GM12878 (cell line): ENCODE data around the gene GARIN5B. TPM values are rescaled to one million over a fixed set of nuclear protein-coding genes. Genes with fewer than 3 reads are reported as not detected.

Source experiments
- ATAC-seq: fragments of 200-7000 bp; cut with Tn5 transposase; 3 replicates; pipeline ENCODE4 v1.9.1; 2020; ENCODE audit warnings: mild to moderate bottlenecking, moderate library complexity
- BruUV-seq: library from RNA; stranded (reverse); fragments of 400-500 nt; replicated peaks from 2 replicates; lab custom pipeline; 2021; lab: Mats Ljungman, UMichigan
- CTCF ChIA-PET: fragments of 300-600 bp; sonication (Branson Sonifier 250); formaldehyde crosslinking; extraction: SDS; loops from one replicate; lab custom pipeline; 2021; ENCODE audit warnings: inconsistent platforms; lab: Yijun Ruan, JAX
- POLR2A ChIA-PET: fragments of 350-600 bp; formaldehyde crosslinking; extraction: SDS; loops from one replicate; lab custom pipeline; 2021; ENCODE audit warnings: inconsistent platforms; lab: Charles Lee
- RAD21 ChIA-PET: fragments of 300-600 bp; sonication (Branson Sonifier 250); formaldehyde crosslinking; loops from one replicate; lab custom pipeline; 2023; ENCODE audit warnings: antibody characterized with exemption; ENCODE audit not compliant: unreplicated experiment; lab: Charles Lee
- SMC1A ChIA-PET: fragments of 300-600 bp; sonication (Branson Sonifier 250); formaldehyde crosslinking; loops from one replicate; lab custom pipeline; 2023; ENCODE audit not compliant: unreplicated experiment, uncharacterized antibody; lab: Charles Lee
- DNase-seq: peaks from one replicate; pipeline ENCODE4 v3.0.0-alpha.2; 2011; ENCODE audit warnings: low read depth, low spot score
- FAIRE-seq: peaks from 3 replicates; lab custom pipeline; 2011; peaks lifted over from hg19 to GRCh38; lab: Jason Lieb, UNC
- H2AFZ ChIP-seq: 2 replicates; pipeline ENCODE4 v1.6.0; 2011; ENCODE audit warnings: low read depth, low read length, control low read depth; ENCODE audit not compliant: control insufficient read depth
- H3K27ac ChIP-seq: 2 replicates; pipeline ENCODE4 v1.5.1; 2011; ENCODE audit warnings: control low read depth; ENCODE audit not compliant: control insufficient read depth, insufficient read depth
- H3K27me3 ChIP-seq, 2 experiments: replicated peaks in 1 of 2; 2 replicates each; pipeline versions ENCODE4 v1.6.0 to v1.6.1; 2011; ENCODE audit warnings: low read length in 1 of 2; ENCODE audit not compliant: control insufficient read depth in 2 of 2, insufficient read depth in 2 of 2
- H3K36me3 ChIP-seq, 2 experiments: 2 replicates each; pipeline ENCODE4 v1.5.1; 2011; ENCODE audit warnings: low read length in 1 of 2; ENCODE audit not compliant: control insufficient read depth in 2 of 2, insufficient read depth in 2 of 2
- H3K4me1 ChIP-seq: 2 replicates; pipeline ENCODE4 v1.6.1; 2011; ENCODE audit warnings: mild to moderate bottlenecking, low read length, moderate library complexity, mixed read lengths; ENCODE audit not compliant: control insufficient read depth, insufficient read depth
- H3K4me2 ChIP-seq: 2 replicates; pipeline ENCODE4 v1.6.0; 2011; ENCODE audit warnings: control low read depth; ENCODE audit not compliant: control insufficient read depth, insufficient read depth
- H3K4me3 ChIP-seq: fragments of 200-600 bp; sonication (generic); 2 replicates; pipeline ENCODE4 v1.5.1; 2016
- H3K79me2 ChIP-seq: 2 replicates; pipeline ENCODE4 v1.6.0; 2011; ENCODE audit warnings: low read length; ENCODE audit not compliant: control insufficient read depth, insufficient read depth
- H3K9ac ChIP-seq: 2 replicates; pipeline ENCODE4 v1.8.0; 2011; ENCODE audit warnings: low read length, control low read depth, mixed read lengths; ENCODE audit not compliant: control insufficient read depth, insufficient read depth
- H3K9me3 ChIP-seq: replicated peaks from 3 replicates; pipeline ENCODE4 v1.5.1; 2011; ENCODE audit warnings: mild to moderate bottlenecking, low read length; ENCODE audit not compliant: control insufficient read depth, insufficient read depth
- H4K20me1 ChIP-seq: 2 replicates; pipeline ENCODE4 v1.6.0; 2011; ENCODE audit not compliant: control insufficient read depth, insufficient read depth
- ASH2L ChIP-seq: fragments of 300-600, 200-600 bp; sonication (generic); IDR thresholded peaks from 2 replicates; pipeline ENCODE4 v1.6.1; 2017; ENCODE audit warnings: low read depth, mild to moderate bottlenecking, borderline replicate concordance
- CBX5 ChIP-seq: sonication (generic); IDR thresholded peaks from 2 replicates; pipeline ENCODE4 v1.6.1; 2016; ENCODE audit warnings: low read depth, moderate library complexity, mild to moderate bottlenecking, inconsistent platforms
- CHD2 ChIP-seq: IDR thresholded peaks from 2 replicates; pipeline ENCODE4 v1.6.1; 2011; ENCODE audit warnings: low read depth, low read length, improper control_type of control experiment, borderline replicate concordance
- CREB1 ChIP-seq: IDR thresholded peaks from 2 replicates; pipeline ENCODE4 v1.6.1; 2012; ENCODE audit warnings: low read depth, mild to moderate bottlenecking, inconsistent platforms
- EED ChIP-seq: sonication (generic); IDR thresholded peaks from 2 replicates; pipeline ENCODE4 v1.6.1; 2016; ENCODE audit warnings: antibody characterized with exemption, low read depth
- FOS ChIP-seq: IDR thresholded peaks from 3 replicates; pipeline ENCODE4 v1.6.1; 2011; ENCODE audit warnings: borderline replicate concordance; ENCODE audit not compliant: insufficient read length; ENCODE audit errors: extremely low read depth
- HDGF ChIP-seq: fragments of 450-650 bp; IDR thresholded peaks from 2 replicates; pipeline ENCODE4 v1.6.1; 2016; ENCODE audit warnings: antibody characterized with exemption
- IKZF1 ChIP-seq: fragments of 450-650 bp; conservative IDR thresholded peaks from 2 replicates; pipeline ENCODE4 v1.6.1; 2017; ENCODE audit warnings: antibody characterized with exemption, mild to moderate bottlenecking
- JUND ChIP-seq: IDR thresholded peaks from 2 replicates; pipeline ENCODE4 v1.6.1; 2012; ENCODE audit warnings: low read depth, mild to moderate bottlenecking, low read length, improper control_type of control experiment, moderate library complexity
- KLF5 ChIP-seq: fragments of 450-650 bp; IDR thresholded peaks from 2 replicates; pipeline ENCODE4 v1.6.1; 2014; ENCODE audit warnings: mild to moderate bottlenecking; ENCODE audit not compliant: partially characterized antibody
- RAD21 ChIP-seq: IDR thresholded peaks from 2 replicates; pipeline ENCODE4 v1.6.1; 2011; ENCODE audit warnings: mild to moderate bottlenecking, low read depth, low read length, moderate library complexity; ENCODE audit not compliant: insufficient read depth
- SMAD1 ChIP-seq: fragments of 450-650 bp; IDR thresholded peaks from 2 replicates; pipeline ENCODE4 v1.6.1; 2018; ENCODE audit warnings: mild to moderate bottlenecking, low read depth; ENCODE audit not compliant: partially characterized antibody
- TCF7 ChIP-seq: IDR thresholded peaks from 2 replicates; pipeline ENCODE4 v1.6.1; 2014; ENCODE audit warnings: antibody characterized with exemption, borderline replicate concordance
- YY1 ChIP-seq: IDR thresholded peaks from 2 replicates; pipeline ENCODE4 v1.6.1; 2011; ENCODE audit warnings: low read depth, mild to moderate bottlenecking, low read length
- WGBS: methylation state at CpG from one replicate; pipeline ENCODE4 v1.1.6; 2016; ENCODE audit warnings: low lambda C conversion rate; ENCODE audit not compliant: insufficient replicate concordance, insufficient coverage; ENCODE audit errors: missing lambda C conversion rate; 5-methylcytosine and 5-hydroxymethylcytosine counted together
- in situ Hi-C: fragments of 300-500 bp; cut with MboI; formaldehyde crosslinking; loops from 9 replicates; pipeline ENCODE4 v1.14.3; 2018; ENCODE audit warnings: mixed read lengths
- intact Hi-C: fragments of 100-400 bp; cut with micrococcal nuclease; formaldehyde crosslinking; loops from one replicate; pipeline ENCODE4 v1.14.2; 2022; ENCODE audit not compliant: unreplicated experiment
- polyA plus RNA-seq, 11 experiments: library from polyadenylated mRNA; depleted of rRNA in 4 of 11; unstranded in 6 of 11; stranded (reverse) in 5 of 11; fragments of >200 nt; fragmentation: Nextera tagmentation in 4 of 11; fragmentation: Illumina TruSeq in 1 of 11; extraction: Ambion mirVana in 4 of 11; extraction: Trizol in 1 of 11; gene quantifications; 1 replicate in 1 of 11; 2 replicates in 10 of 11; pipeline versions ENCODE4 v1.2.1 to v1.2.3, GENCODE V29; 2011 to 2016; ENCODE audit warnings: inconsistent platforms in 2 of 11, missing spikeins in 2 of 11, low read depth in 1 of 11
- total RNA-seq, 4 experiments: library from RNA; depleted of rRNA in 3 of 4; stranded (reverse); fragments of >200 nt in 3 of 4; fragmentation: Illumina TruSeq in 1 of 4; extraction: Trizol in 1 of 4; gene quantifications; 2 replicates each; pipeline versions ENCODE4 v1.2.1 to v1.2.3, GENCODE V29; 2013 to 2021
- TF ChIP-seq, protein P1 (sequence below): fragments of 450-650 bp; conservative IDR thresholded peaks from 2 replicates; pipeline ENCODE4 v1.6.1; 2017; ENCODE audit warnings: mild to moderate bottlenecking, moderate library complexity
- TF ChIP-seq, protein P2 (sequence below), 3 experiments: IDR thresholded peaks in 2 of 3; conservative IDR thresholded peaks in 1 of 3; 2 replicates each; pipeline ENCODE4 v1.5.1; 2011; ENCODE audit warnings: low read depth in 3 of 3, low read length in 3 of 3, mild to moderate bottlenecking in 3 of 3, control low read depth in 2 of 3, moderate library complexity in 2 of 3, inconsistent platforms in 1 of 3, mixed read lengths in 1 of 3; ENCODE audit not compliant: control insufficient read depth in 2 of 3, insufficient read depth in 1 of 3; ENCODE audit errors: extremely low read depth in 1 of 3
- TF ChIP-seq, protein P3 (sequence below): IDR thresholded peaks from 2 replicates; pipeline ENCODE4 v1.6.1; 2011; ENCODE audit warnings: mild to moderate bottlenecking, low read depth, low read length, moderate library complexity; ENCODE audit not compliant: insufficient replicate concordance

The GARIN5B gene
- total and polyA plus RNA-seq, 10 of the 15 experiments (the other 5 are each of a cell fraction or from before 2014, with no cell fraction given) = not detected

DNA sequence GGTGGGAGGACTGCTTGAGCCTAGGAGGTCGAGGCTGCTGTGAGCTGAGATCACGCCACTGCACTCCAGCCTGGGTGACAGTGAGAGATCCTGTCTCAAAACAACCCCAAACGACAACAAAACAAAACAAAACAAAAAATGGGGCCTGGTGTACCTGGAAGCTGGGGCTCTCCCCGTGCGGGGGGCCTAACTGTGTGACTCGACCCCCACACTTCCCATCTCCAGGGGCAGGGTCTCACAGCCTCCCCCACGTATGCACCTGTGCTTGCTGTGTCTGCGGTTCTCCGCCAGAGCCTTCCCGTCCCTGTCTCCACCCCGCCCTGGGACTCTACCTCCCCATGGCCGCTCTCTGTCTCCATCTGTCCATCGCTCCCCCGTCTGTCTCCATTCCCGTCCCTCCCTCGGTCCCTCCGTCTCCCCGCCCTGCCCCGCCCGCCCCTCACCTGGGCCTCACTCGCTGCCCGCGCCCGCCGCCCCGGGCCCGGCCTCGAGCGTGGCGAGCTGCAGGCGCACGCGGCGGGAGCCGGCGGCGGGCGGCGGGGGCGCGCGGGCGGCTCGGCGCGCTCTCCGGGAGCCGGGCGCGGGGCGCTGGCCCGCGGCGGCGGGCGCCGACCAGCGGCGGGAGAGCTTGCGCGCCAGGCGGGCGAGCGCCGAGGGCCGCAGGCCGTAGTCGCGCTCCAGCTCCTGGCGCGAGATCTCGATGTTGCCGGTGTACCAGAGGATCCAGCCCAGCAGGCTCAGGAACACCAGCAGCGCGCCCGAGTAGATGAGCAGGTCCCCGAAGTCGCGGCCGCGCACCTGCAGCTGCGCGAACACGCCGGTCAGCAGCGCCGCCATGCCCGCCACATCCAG is 20.4 kb upstream of the GARIN5B start:
- peak overlapping the region; percentile 72 for H3K4me3 ChIP-seq
- 0 out of 2 replicates have a peak, but pooled peaks have one; percentile 32 for TF ChIP-seq RAD21
- TF ChIP-seq, protein P1, sequence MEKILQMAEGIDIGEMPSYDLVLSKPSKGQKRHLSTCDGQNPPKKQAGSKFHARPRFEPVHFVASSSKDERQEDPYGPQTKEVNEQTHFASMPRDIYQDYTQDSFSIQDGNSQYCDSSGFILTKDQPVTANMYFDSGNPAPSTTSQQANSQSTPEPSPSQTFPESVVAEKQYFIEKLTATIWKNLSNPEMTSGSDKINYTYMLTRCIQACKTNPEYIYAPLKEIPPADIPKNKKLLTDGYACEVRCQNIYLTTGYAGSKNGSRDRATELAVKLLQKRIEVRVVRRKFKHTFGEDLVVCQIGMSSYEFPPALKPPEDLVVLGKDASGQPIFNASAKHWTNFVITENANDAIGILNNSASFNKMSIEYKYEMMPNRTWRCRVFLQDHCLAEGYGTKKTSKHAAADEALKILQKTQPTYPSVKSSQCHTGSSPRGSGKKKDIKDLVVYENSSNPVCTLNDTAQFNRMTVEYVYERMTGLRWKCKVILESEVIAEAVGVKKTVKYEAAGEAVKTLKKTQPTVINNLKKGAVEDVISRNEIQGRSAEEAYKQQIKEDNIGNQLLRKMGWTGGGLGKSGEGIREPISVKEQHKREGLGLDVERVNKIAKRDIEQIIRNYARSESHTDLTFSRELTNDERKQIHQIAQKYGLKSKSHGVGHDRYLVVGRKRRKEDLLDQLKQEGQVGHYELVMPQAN = peak; percentile 35; the same call in 1 of the 2 replicates
- TF ChIP-seq CHD2 = peak; percentile 57; the same call in 1 of the 2 replicates
- 0 out of 2 replicates have a peak, but pooled peaks have one; percentile 33 for TF ChIP-seq HDGF
- TF ChIP-seq CREB1 = no peak
- no peak for TF ChIP-seq ASH2L
- no peak for TF ChIP-seq CBX5
- no peak for TF ChIP-seq EED
- peak; percentile 72; the same call in 1 of the 2 replicates for TF ChIP-seq IKZF1
- TF ChIP-seq TCF7 = no peak
- no peak for TF ChIP-seq KLF5
- no peak for TF ChIP-seq JUND
- TF ChIP-seq FOS = no peak
- 0 out of 2 replicates have a peak, but pooled peaks have one; percentile 31 for TF ChIP-seq YY1
- TF ChIP-seq, protein P2, sequence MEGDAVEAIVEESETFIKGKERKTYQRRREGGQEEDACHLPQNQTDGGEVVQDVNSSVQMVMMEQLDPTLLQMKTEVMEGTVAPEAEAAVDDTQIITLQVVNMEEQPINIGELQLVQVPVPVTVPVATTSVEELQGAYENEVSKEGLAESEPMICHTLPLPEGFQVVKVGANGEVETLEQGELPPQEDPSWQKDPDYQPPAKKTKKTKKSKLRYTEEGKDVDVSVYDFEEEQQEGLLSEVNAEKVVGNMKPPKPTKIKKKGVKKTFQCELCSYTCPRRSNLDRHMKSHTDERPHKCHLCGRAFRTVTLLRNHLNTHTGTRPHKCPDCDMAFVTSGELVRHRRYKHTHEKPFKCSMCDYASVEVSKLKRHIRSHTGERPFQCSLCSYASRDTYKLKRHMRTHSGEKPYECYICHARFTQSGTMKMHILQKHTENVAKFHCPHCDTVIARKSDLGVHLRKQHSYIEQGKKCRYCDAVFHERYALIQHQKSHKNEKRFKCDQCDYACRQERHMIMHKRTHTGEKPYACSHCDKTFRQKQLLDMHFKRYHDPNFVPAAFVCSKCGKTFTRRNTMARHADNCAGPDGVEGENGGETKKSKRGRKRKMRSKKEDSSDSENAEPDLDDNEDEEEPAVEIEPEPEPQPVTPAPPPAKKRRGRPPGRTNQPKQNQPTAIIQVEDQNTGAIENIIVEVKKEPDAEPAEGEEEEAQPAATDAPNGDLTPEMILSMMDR (IDR thresholded peaks at IDR 0.05 in 2 of 3, conservative IDR thresholded peaks at IDR 0.05 in 1 of 3; ENCODE audit: control insufficient read depth in 2 of 3, extremely low read depth in 1 of 3, insufficient read depth in 1 of 3, low read depth in 3 of 3, low read length in 3 of 3) = peak in 2 of 3 experiments; percentile 12 to 46; a peak in 2 of 6 replicates
- TF ChIP-seq, protein P3, sequence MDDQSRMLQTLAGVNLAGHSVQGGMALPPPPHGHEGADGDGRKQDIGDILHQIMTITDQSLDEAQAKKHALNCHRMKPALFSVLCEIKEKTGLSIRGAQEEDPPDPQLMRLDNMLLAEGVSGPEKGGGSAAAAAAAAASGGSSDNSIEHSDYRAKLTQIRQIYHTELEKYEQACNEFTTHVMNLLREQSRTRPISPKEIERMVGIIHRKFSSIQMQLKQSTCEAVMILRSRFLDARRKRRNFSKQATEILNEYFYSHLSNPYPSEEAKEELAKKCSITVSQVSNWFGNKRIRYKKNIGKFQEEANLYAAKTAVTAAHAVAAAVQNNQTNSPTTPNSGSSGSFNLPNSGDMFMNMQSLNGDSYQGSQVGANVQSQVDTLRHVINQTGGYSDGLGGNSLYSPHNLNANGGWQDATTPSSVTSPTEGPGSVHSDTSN = no peak
- TF ChIP-seq SMAD1 = no peak

More for the DNA sequence above, 20.4 kb upstream of the GARIN5B start:
- Histone ChIP-seq H3K9ac (peak overlapping the region; percentile 77), H4K20me1 (peaks cover 11% of the 10 kb centered on the region), H2AFZ (peak overlapping the region; percentile 26), H3K4me2 (peak overlapping the region; percentile 74), H3K79me2 (peaks cover 34% of the 10 kb centered on the region), H3K36me3 (peaks cover 11 to 12% of the 10 kb centered on the region in 2 experiments; a peak in 3 of 4 replicates), H3K9me3 (no peaks in the 10 kb centered on the region), H3K4me1 (peaks cover 23% of the 10 kb centered on the region), H3K27ac (peak overlapping the region; percentile 89), H3K27me3 (no peaks in the 10 kb centered on the region)
- intact Hi-C loops (loop anchor here (5.0 to 10.0 kb wide), 3 partner anchors 81 to 769 kb away; partner anchors contain the start of gene PPP6R1), in situ Hi-C loops (no loop called here)
- ChIA-PET POLR2A (interaction anchor here (0.5 to 3.1 kb wide), 14 partner anchors 23 to 271 kb away, joined by 3 to 26 read pairs (median 5); partner anchors contain the start of genes FIZ1, HSPBP1, KMT5C and PPP6R1), RAD21 (interaction anchor here (0.7 to 3.1 kb wide), 15 partner anchors 21 to 266 kb away, joined by 3 to 28 read pairs (median 4); partner anchors contain the start of genes FIZ1, ISOC2, KMT5C and PPP1R12C), SMC1A (interaction anchor here (0.8 to 3.1 kb wide), 8 partner anchors 20 to 242 kb away, joined by 3 to 22 read pairs (median 3); partner anchors contain the start of gene KMT5C), CTCF (interaction anchor here (0.5 to 3.4 kb wide), 14 partner anchors 14 to 223 kb away, joined by 3 to 49 read pairs (median 4); partner anchors contain the start of genes HSPBP1, KMT5C and PPP6R1)
- FAIRE-seq (no peak), DNase-seq (no peak), ATAC-seq (peak; percentile 7)
- WGBS = 5% methylated on average over 48 of the region's 88 CpGs
- BruUV-seq = no TSS peak
